ENCODE data around the gene ITGB2. TPM values are rescaled to one million over a fixed set of nuclear protein-coding genes. Genes with fewer than 3 reads are reported as not detected.

ITGB2 gene
- total RNA-seq, 2 donors from 2014 or later, result 240 to 302 TPM

DNA sequence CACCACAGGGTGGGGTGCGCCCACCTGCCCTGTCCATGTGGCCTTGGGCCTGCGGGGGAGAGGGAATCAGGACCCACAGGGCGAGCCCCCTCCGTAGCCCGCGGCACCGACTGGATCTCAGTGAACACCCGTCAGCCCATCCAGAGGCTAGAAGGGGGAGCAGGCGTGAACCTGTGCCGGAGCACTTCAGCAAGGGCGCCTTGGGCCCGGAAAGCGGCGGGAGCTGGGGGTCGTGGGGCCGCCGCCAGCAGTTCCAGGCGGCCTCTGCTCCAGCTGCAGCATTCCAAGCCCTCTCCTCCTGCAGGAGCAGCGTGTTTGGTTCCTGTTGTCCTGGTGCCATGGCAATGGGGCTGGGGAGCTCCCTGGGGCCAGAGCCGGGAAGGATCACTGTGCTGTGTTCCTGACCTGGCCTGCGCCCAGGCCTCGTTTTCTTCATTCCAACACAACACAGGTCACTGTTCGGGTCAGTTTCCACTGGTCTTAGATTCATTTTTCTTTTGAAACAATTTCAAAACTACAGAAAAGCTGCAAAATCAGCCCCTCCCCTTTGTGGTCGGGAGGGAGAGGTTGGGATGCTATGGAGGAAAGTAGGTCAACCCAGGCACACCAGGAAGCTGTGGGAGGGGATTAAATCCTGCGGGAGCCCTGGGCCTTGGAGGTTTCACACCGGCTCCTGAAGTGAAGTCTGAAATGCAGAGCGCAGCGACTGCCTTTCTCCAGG lies 37.9 kb upstream of the ITGB2 start:
- H3K27ac Mint-ChIP-seq, result no peak overlapping the region
- no peak overlapping the region for H3K4me3 Mint-ChIP-seq
- H3K4me1 Mint-ChIP-seq, result peaks cover 7% of the 10 kb centered on the region
- H3K27me3 Mint-ChIP-seq, result no peaks in the 10 kb centered on the region
- no peaks in the 10 kb centered on the region for H3K9me3 Mint-ChIP-seq
- no peak for ATAC-seq (replicated peaks)
- H3K36me3 Mint-ChIP-seq (ENCODE audit: low read depth), result peaks cover 91% of the 10 kb centered on the region

DNA sequence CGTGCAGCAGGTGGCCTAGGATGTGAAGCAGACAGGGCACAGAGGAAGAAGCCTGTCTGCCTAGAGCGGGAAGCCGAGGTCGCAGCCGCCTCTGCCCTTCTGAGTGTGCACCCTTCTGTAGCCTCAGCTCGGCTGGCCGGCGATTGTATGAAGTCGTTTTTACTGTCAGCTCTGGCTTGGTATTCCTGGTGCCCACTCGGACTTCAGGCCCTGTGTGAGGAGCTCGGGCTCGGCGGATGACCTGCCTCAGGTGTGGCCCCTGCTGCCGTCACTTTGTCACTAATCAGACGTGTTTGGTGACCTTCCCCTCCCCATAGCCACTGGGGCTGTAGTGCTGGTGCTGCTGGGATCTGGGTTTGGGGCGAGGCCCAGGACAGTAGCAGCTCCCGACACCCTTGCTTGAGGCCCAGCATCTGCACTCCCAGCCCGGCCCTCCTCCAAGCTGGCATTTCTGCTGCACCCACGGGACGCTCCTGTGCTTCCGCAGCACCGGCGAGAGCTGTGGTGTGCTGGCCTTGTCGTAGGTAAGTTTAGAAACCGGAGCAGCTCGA lies 37.3 kb upstream of the ITGB2 start:
- Mint-ChIP-seq H3K36me3 (ENCODE audit: low read depth) (peaks cover 84% of the 10 kb centered on the region), H3K27ac (no peak overlapping the region), H3K4me3 (no peak overlapping the region), H3K9me3 (no peaks in the 10 kb centered on the region), H3K27me3 (no peaks in the 10 kb centered on the region), H3K4me1 (peaks cover 4% of the 10 kb centered on the region)
- ATAC-seq (replicated peaks), result no peak

DNA sequence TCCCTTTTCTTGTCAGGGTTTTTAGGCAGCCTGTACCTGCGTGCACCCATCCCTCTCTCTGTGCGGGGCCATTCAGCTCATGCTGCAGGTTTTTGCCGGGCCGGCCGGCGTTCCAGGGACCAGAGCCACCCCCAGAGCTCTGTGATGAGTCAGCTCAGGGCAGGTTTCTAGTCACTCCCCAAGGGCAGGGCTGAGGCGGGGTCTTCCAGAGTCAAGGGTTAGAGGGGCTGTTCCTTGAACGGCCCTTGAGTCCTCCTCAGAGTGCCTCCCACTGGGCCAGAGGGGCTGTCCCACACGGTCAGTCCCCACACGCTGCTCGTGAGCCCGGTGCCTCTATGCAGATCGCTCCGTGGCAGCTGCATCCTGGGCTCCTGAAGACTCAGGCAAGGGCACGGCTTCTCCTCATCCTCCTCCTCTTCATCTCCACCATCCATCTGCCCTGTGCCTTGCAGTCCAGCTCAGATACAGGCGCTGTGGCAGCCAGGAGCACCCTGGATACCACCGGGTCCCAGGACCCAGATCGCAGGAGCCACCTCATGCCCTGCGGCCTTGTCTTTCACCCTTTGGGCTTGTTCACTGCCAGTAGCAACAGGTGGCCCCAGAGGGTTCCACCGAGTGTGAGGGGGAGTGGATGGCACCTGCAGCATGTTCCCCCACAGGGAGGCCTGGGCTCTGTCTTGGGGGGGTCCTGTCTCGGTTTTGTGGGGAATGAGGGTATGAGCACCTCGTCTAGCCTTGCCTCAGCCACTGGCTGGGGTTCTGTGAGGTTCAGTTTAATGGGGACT lies 36.5 kb upstream of the ITGB2 start:
- Mint-ChIP-seq H3K4me1 (peaks cover 4% of the 10 kb centered on the region), H3K27ac (no peak overlapping the region), H3K27me3 (no peaks in the 10 kb centered on the region), H3K4me3 (no peak overlapping the region), H3K9me3 (no peaks in the 10 kb centered on the region), H3K36me3 (ENCODE audit: low read depth) (peaks cover 77% of the 10 kb centered on the region)
- no peak for ATAC-seq (replicated peaks)

- Mint-ChIP-seq H3K4me1 (peaks cover 4% of the 10 kb centered on the region), H3K9me3 (no peaks in the 10 kb centered on the region), H3K4me3 (no peak overlapping the region), H3K27ac (no peak overlapping the region), H3K27me3 (no peaks in the 10 kb centered on the region), H3K36me3 (ENCODE audit: low read depth) (peaks cover 70% of the 10 kb centered on the region)
- no peak for ATAC-seq (replicated peaks)
These were observed 35.8 kb upstream of the ITGB2 start for GRCh38 chr21:44956356-44957046.

DNA sequence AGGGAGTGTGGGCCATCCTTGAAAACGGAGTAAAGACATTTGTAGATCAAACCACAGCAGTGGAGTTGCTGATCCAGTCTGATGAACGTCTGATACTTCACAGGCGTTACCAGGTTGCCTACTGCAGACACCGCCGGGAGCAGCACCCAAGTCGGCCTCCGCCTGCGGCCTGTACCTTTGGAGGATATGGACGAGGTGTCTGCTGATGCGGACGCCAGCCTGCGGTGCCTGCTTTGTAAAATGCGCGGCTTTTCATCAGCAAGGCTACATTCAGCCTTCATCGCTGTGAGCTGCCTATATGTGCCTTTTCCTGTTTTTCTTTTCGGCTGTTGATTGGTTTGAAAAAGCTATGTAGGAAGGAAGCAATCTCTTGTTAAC lies 35.1 kb upstream of the ITGB2 start:
- Mint-ChIP-seq H3K4me3 (no peak overlapping the region), H3K4me1 (peaks cover 4% of the 10 kb centered on the region), H3K9me3 (no peaks in the 10 kb centered on the region), H3K27ac (peak overlapping the region; percentile 19), H3K27me3 (no peaks in the 10 kb centered on the region), H3K36me3 (ENCODE audit: low read depth) (peaks cover 63% of the 10 kb centered on the region)
- ATAC-seq (replicated peaks), result no peak

DNA sequence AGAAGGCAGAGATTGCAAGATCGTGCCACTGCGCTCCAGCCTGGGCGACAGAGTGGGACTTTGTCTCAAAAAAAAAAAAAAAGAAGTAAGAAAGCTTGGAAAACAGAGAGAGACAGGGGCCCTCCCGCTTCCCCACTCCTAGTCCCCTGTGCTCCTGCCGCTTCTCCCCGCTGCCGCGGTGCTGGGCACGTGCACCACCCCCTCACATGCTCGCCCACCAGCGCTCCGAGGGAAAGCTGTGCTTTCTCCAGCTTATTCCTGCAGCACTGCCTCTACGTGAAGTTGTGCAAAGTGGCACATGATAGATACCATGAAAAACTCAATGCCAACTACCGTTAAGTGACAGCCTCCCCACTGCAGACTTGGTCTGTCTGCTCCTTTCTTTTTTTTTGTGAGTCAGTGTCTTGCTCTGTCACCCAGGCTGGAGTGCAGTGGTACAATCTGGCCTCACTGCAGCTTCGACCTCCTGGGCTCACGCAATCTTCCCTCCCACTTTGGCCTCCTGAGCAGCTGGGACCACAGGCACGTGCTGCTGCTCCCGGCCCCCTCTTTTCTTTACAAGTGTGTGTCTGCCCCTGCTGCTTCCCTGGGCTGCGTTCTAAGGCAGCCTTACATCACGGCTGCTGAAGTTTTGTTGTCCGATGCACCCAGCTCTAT lies 34.6 kb upstream of the ITGB2 start:
- ATAC-seq (replicated peaks), result no peak

GRCh38 chr21:44954281-44954771 lies 33.6 kb upstream of the ITGB2 start:
- Mint-ChIP-seq H3K36me3 (ENCODE audit: low read depth) (peaks cover 51% of the 10 kb centered on the region), H3K27me3 (no peaks in the 10 kb centered on the region), H3K27ac (no peak overlapping the region), H3K9me3 (no peaks in the 10 kb centered on the region), H3K4me1 (peaks cover 4% of the 10 kb centered on the region), H3K4me3 (no peak overlapping the region)
- no peak for ATAC-seq (replicated peaks)

More for the DNA sequence above, 34.6 kb upstream of the ITGB2 start:
- Mint-ChIP-seq H3K4me3 (no peak overlapping the region), H3K27ac (peak overlapping the region; percentile 19), H3K9me3 (no peaks in the 10 kb centered on the region), H3K27me3 (no peaks in the 10 kb centered on the region), H3K4me1 (peaks cover 4% of the 10 kb centered on the region), H3K36me3 (ENCODE audit: low read depth) (peaks cover 57% of the 10 kb centered on the region)

DNA sequence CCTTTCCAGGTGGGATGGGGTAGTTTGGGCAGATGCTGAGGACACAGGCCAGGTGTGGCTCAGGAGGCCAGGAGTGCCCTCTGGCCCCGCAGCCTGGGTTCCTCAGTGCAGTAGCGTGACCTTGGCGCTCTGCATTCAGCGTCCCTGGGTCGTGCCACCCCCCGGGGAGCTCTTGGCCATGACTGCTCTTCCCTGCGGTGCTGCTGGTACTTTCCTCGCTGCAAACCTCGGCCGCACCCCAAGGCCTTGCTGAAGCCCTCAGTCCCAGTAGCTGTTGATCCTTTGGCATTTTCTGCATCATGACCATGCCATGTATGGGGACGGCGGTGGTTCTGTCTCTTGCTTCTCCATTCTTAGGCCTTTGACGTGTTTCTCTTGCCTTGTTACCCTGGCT lies 32.9 kb upstream of the ITGB2 start:
- ATAC-seq (replicated peaks), result no peak
- no peaks in the 10 kb centered on the region for H3K27me3 Mint-ChIP-seq
- H3K4me3 Mint-ChIP-seq, result no peak overlapping the region
- H3K9me3 Mint-ChIP-seq, result no peaks in the 10 kb centered on the region
- H3K4me1 Mint-ChIP-seq, result peaks cover 4% of the 10 kb centered on the region
- H3K36me3 Mint-ChIP-seq (ENCODE audit: low read depth), result peaks cover 44% of the 10 kb centered on the region
- H3K27ac Mint-ChIP-seq, result no peak overlapping the region

- H3K27me3 Mint-ChIP-seq, result no peaks in the 10 kb centered on the region
- H3K27ac Mint-ChIP-seq, result no peak overlapping the region
- no peak for ATAC-seq (replicated peaks)
These were observed 32.4 kb upstream of the ITGB2 start for GRCh38 chr21:44952929-44953627.

GRCh38 chr21:44952116-44952928 lies 31.6 kb upstream of the ITGB2 start:
- no peak for ATAC-seq (replicated peaks)
- Mint-ChIP-seq H3K27ac (no peak overlapping the region), H3K27me3 (no peaks in the 10 kb centered on the region), H3K4me3 (no peak overlapping the region), H3K9me3 (no peaks in the 10 kb centered on the region), H3K36me3 (ENCODE audit: low read depth) (peaks cover 35% of the 10 kb centered on the region), H3K4me1 (peaks cover 4% of the 10 kb centered on the region)

More at GRCh38 chr21:44952929-44953627, 32.4 kb upstream of the ITGB2 start:
- Mint-ChIP-seq H3K4me3 (no peak overlapping the region), H3K9me3 (no peaks in the 10 kb centered on the region), H3K4me1 (peaks cover 4% of the 10 kb centered on the region), H3K36me3 (ENCODE audit: low read depth) (peaks cover 42% of the 10 kb centered on the region)

- Mint-ChIP-seq H3K27ac (no peak overlapping the region), H3K4me3 (no peak overlapping the region), H3K4me1 (peaks cover 4% of the 10 kb centered on the region), H3K27me3 (no peaks in the 10 kb centered on the region), H3K36me3 (ENCODE audit: low read depth) (peaks cover 27% of the 10 kb centered on the region), H3K9me3 (no peaks in the 10 kb centered on the region)
- ATAC-seq (replicated peaks), result no peak
These were observed 30.7 kb upstream of the ITGB2 start for GRCh38 chr21:44951186-44951915.

DNA sequence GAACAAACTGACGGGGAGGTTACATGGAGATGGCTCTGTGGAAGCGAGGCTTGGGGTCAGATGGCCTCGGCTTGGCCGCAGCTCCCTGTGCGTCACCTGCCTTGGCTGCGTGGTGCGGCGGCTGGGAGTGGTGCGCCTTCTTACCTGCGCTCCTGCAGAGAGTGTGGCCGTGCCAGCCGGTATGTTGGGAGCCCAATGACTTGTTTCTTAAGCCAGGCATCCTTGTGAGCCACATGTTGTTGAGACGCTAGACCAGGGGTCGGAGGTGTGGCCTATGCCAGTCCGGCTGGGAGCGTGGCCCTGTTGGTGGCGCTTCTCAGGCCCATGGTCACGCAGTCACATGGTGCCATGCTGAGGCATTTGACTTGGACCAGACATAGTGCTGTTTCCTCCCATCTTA lies 29.7 kb upstream of the ITGB2 start:
- ATAC-seq (replicated peaks), result no peak
- no peak overlapping the region for H3K4me3 Mint-ChIP-seq
- no peaks in the 10 kb centered on the region for H3K27me3 Mint-ChIP-seq
- H3K36me3 Mint-ChIP-seq (ENCODE audit: low read depth), result peaks cover 26% of the 10 kb centered on the region
- no peak overlapping the region for H3K27ac Mint-ChIP-seq
- H3K9me3 Mint-ChIP-seq, result no peaks in the 10 kb centered on the region
- H3K4me1 Mint-ChIP-seq, result no peaks in the 10 kb centered on the region
